SIG-M5 treated with dmso at 0.1 percent for 504 hours (cell line): ENCODE results near the gene GIGYF1.

Experiments used
- DNase-seq: peaks from one replicate; lab custom pipeline; 2025; ENCODE audit not compliant: unreplicated experiment; lab: John Stamatoyannopoulos, UW

Gene GIGYF1

GRCh38 chr7:100640517-100641440 lies 53.3 kb downstream of the GIGYF1 start:
- DNase-seq = no peak

GRCh38 chr7:100639995-100640516 lies 54.0 kb downstream of the GIGYF1 start:
- no peak for DNase-seq

DNA sequence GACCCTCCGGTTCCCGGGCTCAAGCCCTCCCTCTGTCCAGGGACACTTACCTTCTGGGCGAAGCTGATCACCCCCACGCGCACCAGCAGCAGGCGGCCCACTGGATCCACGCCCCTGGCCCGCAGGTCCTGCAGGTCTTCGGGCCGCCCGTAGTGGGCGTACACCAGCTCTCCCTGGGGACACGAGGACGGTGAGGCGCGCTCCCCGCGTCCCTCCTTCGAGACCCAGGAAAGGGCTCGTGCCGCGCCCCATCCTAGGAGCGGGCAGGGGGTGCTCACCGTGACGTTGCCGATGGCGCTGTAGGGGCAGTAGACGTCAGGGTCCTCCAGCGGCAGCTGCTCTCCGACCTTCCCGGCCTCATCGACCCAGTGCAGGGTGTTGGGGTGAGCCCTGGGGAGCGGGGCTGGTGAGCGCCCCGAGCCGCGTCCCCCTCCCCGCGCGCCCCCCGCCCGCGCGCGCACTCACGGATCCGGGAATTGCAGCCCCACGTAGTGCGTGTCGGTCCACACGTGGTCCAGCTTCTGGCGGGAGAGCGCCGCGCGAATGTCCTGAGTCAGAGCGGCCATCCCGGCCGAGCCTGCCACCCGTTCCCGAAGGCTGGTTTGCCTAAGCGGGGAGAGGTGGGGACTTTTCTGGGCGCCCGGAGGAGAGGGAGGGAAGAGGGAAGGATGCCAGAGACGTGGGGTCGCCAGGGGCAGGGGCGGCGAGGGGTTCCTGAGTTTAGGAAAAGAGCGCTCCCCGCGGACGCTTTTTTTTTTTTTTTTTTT lies 60.9 kb downstream of the GIGYF1 start:
- DNase-seq = peak; percentile 60

GRCh38 chr7:100630066-100630465 lies 64.0 kb downstream of the GIGYF1 start:
- DNase-seq = no peak
